Glutamatergic neuron (in vitro differentiated cells): ENCODE measurements around the gene ITGB4. TPM values are rescaled to one million over a fixed set of nuclear protein-coding genes. Genes with fewer than 3 reads are reported as not detected.

ENCODE experiments used
- DNase-seq: peaks from one replicate; pipeline ENCODE4 v3.0.0; 2022
- H3K27ac Mint-ChIP-seq: one replicate; pipeline ENCODE4 v1.8.0; 2020; ENCODE audit warnings: mild to moderate bottlenecking, mixed read lengths, inconsistent platforms; ENCODE audit not compliant: unreplicated experiment
- H3K27me3 Mint-ChIP-seq: one replicate; pipeline ENCODE4 v1.8.0; 2020; ENCODE audit warnings: mild to moderate bottlenecking, moderate library complexity, mixed read lengths, inconsistent platforms; ENCODE audit not compliant: unreplicated experiment
- H3K36me3 Mint-ChIP-seq: one replicate; pipeline ENCODE4 v1.8.0; 2020; ENCODE audit warnings: mild to moderate bottlenecking, mixed read lengths, inconsistent platforms; ENCODE audit not compliant: unreplicated experiment
- H3K4me1 Mint-ChIP-seq: one replicate; pipeline ENCODE4 v1.8.0; 2020; ENCODE audit warnings: mild to moderate bottlenecking, low read depth, mixed read lengths, inconsistent platforms; ENCODE audit not compliant: unreplicated experiment
- H3K4me3 Mint-ChIP-seq: one replicate; pipeline ENCODE4 v1.8.0; 2020; ENCODE audit warnings: mild to moderate bottlenecking, mixed read lengths, inconsistent platforms; ENCODE audit not compliant: unreplicated experiment
- H3K9me3 Mint-ChIP-seq: one replicate; pipeline ENCODE4 v1.8.0; 2020; ENCODE audit warnings: mild to moderate bottlenecking, moderate library complexity, mixed read lengths, inconsistent platforms; ENCODE audit not compliant: unreplicated experiment
- total RNA-seq: library from RNA; stranded (reverse); fragmentation: NEBNext Ultra II Directional; extraction: Animal tissue kit (Norgen Biotek cat#: 25700); gene quantifications from one replicate; pipeline ENCODE4 v1.2.1, GENCODE V29; 2021; ENCODE audit not compliant: unreplicated experiment
- TF ChIP-seq, protein P1 (sequence below): fragments of 200-600 bp; sonication (generic); IDR thresholded peaks from one replicate; pipeline ENCODE4 v1.5.0; 2021; ENCODE audit not compliant: partially characterized antibody, unreplicated experiment

ITGB4 gene
- total RNA-seq, 1 donor from 2014 or later = not detected

DNA sequence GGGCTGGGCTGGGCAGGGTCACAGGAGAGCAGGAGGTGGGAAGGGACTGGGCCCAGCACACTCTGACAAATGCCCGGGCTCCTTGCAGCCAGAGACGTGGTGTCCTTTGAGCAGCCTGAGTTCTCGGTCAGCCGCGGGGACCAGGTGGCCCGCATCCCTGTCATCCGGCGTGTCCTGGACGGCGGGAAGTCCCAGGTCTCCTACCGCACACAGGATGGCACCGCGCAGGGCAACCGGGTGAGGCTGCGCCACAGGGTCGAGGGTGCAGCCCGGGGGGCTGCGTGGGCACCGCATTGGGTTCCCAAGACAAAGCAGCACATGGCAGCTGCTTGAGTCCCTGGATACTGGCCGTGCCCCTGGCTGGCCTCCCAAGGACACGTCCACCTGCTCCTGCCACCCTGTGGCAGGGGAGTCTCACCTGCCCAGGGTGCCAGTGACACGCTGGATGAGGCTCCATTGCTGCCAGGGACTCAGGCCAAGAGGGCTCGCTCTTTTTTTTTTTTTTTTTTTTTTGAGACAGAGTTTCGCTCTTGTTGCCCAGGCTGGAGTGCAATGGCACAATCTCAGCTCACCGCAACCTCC lies 22.5 kb downstream of the ITGB4 start:
- Mint-ChIP-seq H3K27me3 (no peaks in the 10 kb centered on the region), H3K4me3 (no peak overlapping the region), H3K4me1 (no peaks in the 10 kb centered on the region), H3K36me3 (no peaks in the 10 kb centered on the region), H3K27ac (no peak overlapping the region), H3K9me3 (no peaks in the 10 kb centered on the region)
- no peak for DNase-seq
- TF ChIP-seq, protein P1, sequence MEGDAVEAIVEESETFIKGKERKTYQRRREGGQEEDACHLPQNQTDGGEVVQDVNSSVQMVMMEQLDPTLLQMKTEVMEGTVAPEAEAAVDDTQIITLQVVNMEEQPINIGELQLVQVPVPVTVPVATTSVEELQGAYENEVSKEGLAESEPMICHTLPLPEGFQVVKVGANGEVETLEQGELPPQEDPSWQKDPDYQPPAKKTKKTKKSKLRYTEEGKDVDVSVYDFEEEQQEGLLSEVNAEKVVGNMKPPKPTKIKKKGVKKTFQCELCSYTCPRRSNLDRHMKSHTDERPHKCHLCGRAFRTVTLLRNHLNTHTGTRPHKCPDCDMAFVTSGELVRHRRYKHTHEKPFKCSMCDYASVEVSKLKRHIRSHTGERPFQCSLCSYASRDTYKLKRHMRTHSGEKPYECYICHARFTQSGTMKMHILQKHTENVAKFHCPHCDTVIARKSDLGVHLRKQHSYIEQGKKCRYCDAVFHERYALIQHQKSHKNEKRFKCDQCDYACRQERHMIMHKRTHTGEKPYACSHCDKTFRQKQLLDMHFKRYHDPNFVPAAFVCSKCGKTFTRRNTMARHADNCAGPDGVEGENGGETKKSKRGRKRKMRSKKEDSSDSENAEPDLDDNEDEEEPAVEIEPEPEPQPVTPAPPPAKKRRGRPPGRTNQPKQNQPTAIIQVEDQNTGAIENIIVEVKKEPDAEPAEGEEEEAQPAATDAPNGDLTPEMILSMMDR = no peak

- DNase-seq = no peak
- no peaks in the 10 kb centered on the region for H3K36me3 Mint-ChIP-seq
- H3K27ac Mint-ChIP-seq = no peak overlapping the region
- peaks cover 15% of the 10 kb centered on the region for H3K27me3 Mint-ChIP-seq
- TF ChIP-seq, protein P1 = no peak
- no peak overlapping the region for H3K4me3 Mint-ChIP-seq
- H3K9me3 Mint-ChIP-seq = peaks cover 3% of the 10 kb centered on the region
- H3K4me1 Mint-ChIP-seq = no peaks in the 10 kb centered on the region
Measured at GRCh38 chr17:75748706-75749105, 27.4 kb downstream of the ITGB4 start.

DNA sequence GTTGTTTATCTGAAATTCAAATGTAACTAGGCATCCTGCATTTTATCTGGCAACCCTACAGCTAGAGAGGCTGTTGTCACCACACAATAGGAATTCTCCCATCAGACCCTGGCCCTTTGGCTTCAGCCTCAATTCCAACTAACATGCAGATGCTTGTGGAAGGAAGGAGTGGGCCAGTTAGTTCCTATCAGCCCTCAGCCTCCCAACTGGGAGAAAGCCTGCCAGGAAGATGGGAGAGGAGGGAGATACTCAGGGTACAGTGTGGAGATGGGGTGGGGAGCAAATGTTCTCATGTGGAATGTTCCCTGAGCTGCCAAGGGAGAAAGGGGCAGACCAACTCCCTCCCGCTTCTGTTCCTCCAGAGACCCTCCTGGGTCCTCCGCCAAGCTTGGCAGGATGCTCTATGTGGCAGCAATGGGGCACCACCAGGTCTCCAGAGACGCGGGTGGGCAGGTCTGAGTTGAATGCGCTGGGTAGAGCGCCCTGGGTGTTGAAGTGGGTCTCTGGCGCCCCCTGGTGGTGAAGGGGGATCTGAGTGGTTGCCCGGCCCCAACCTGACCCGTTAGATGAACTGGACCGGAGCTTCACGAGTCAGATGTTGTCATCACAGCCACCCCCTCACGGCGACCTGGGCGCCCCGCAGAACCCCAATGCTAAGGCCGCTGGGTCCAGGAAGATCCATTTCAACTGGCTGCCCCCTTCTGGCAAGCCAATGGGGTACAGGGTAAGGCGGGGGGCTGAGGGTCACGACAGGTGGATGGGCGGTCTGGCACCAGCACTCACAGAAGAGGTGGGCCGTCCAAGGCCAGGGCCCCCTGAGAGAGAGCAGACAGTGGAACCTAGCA lies 28.5 kb downstream of the ITGB4 start:
- TF ChIP-seq, protein P1 = peak; percentile 98
- no peak overlapping the region for H3K27ac Mint-ChIP-seq

GRCh38 chr17:75750661-75751423 lies 29.6 kb downstream of the ITGB4 start:
- DNase-seq = no peak
- H3K9me3 Mint-ChIP-seq = peaks cover 6% of the 10 kb centered on the region
- H3K27me3 Mint-ChIP-seq = peaks cover 15% of the 10 kb centered on the region
- no peaks in the 10 kb centered on the region for H3K36me3 Mint-ChIP-seq
- no peak overlapping the region for H3K27ac Mint-ChIP-seq
- H3K4me3 Mint-ChIP-seq = no peak overlapping the region
- peaks cover 6% of the 10 kb centered on the region for H3K4me1 Mint-ChIP-seq
- TF ChIP-seq, protein P1 = no peak

More for the DNA sequence above, 28.5 kb downstream of the ITGB4 start:
- Mint-ChIP-seq H3K36me3 (no peaks in the 10 kb centered on the region), H3K9me3 (peaks cover 6% of the 10 kb centered on the region), H3K4me1 (peaks cover 3% of the 10 kb centered on the region), H3K4me3 (no peak overlapping the region), H3K27me3 (peaks cover 15% of the 10 kb centered on the region)
- peak; percentile 89 for DNase-seq
